Prostate gland (tissue), 2 donors: ENCODE data around the gene CAP2. TPM values are rescaled to one million over a fixed set of nuclear protein-coding genes. Genes with fewer than 3 reads are reported as not detected.

Experiments
- DNase-seq: peaks from one replicate; pipeline ENCODE4 v3.0.0-alpha.2; 2019; ENCODE audit warnings: low spot score
- H3K27ac ChIP-seq, 2 donors: fragments of 200-600 bp; sonication (generic); 2 replicates each; pipeline ENCODE4 v1.5.1; 2017 to 2019
- H3K27me3 ChIP-seq: fragments of 200-600 bp; sonication (generic); replicated peaks from 2 replicates; pipeline ENCODE4 v1.5.1; 2019; ENCODE audit not compliant: insufficient read depth
- H3K36me3 ChIP-seq, 2 donors: fragments of 200-600 bp; sonication (generic); 1 replicate in 1 of 2; 2 replicates in 1 of 2; pipeline versions ENCODE4 v1.5.1 to v1.8.1; 2017 to 2019
- H3K4me1 ChIP-seq: fragments of 200-600 bp; sonication (generic); replicated peaks from 2 replicates; pipeline ENCODE4 v1.5.1; 2019
- H3K4me3 ChIP-seq, 2 donors: fragments of 200-600 bp; sonication (generic); 2 replicates each; pipeline ENCODE4 v1.5.1; 2017 to 2019
- H3K9me3 ChIP-seq: fragments of 200-600 bp; sonication (generic); 2 replicates; pipeline ENCODE4 v1.5.1; 2017
- POLR2A ChIP-seq: fragments of 450-650 bp; IDR thresholded peaks from one replicate; pipeline ENCODE4 v1.6.1; 2016; ENCODE audit warnings: antibody characterized with exemption, mild to moderate bottlenecking
- POLR2AphosphoS5 ChIP-seq: sonication (generic); formaldehyde crosslinking; IDR thresholded peaks from one replicate; pipeline ENCODE4 v1.6.1; 2017; ENCODE audit warnings: antibody characterized with exemption
- WGBS: methylation state at CpG from one replicate; pipeline ENCODE4 v1.1.5; 2018; 5-methylcytosine and 5-hydroxymethylcytosine counted together
- intact Hi-C: fragments of 100-400 bp; cut with DNase I; formaldehyde crosslinking; loops from one replicate; pipeline ENCODE4 v1.14.2; 2022
- total RNA-seq, 2 donors: library from RNA; depleted of rRNA; stranded (reverse); fragments of >200 nt; gene quantifications; one replicate each; pipeline ENCODE4 v1.1.0, GENCODE V29; 2016
- TF ChIP-seq, protein P1 (sequence below), 4 experiments: fragments of 200-600 bp in 2 of 4; fragments of 450-650 bp in 2 of 4; sonication (generic) in 2 of 4; IDR thresholded peaks; 1 replicate in 3 of 4; 2 replicates in 1 of 4; pipeline ENCODE4 v1.5.1; 2016 to 2019; ENCODE audit warnings: antibody characterized with exemption in 4 of 4, mild to moderate bottlenecking in 2 of 4, moderate library complexity in 2 of 4

Gene CAP2
- total RNA-seq, 2 donors from 2014 or later, result 8.7 to 10.0 TPM

DNA sequence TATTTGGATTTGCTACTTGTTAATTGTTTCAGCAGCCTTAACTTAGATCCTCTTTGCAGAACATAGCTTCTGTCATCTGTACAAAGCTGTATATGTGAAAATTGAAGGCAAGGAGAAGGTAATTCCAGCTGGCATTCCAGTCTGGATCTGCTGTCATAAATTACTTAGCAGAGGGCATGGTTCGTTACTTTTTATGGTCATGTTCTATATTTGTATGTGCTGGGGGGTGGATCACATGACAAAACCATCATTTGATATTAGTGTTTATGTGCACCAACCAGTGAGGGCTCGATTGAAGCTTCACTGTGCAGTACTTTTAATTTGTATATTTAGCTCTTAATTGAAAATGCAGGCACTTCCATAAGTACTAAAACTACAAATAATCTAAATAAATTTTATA lies 80.2 kb downstream of the CAP2 start:
- H3K27ac ChIP-seq, result peak overlapping the region; percentile 32 to 54
- TF ChIP-seq, protein P1, sequence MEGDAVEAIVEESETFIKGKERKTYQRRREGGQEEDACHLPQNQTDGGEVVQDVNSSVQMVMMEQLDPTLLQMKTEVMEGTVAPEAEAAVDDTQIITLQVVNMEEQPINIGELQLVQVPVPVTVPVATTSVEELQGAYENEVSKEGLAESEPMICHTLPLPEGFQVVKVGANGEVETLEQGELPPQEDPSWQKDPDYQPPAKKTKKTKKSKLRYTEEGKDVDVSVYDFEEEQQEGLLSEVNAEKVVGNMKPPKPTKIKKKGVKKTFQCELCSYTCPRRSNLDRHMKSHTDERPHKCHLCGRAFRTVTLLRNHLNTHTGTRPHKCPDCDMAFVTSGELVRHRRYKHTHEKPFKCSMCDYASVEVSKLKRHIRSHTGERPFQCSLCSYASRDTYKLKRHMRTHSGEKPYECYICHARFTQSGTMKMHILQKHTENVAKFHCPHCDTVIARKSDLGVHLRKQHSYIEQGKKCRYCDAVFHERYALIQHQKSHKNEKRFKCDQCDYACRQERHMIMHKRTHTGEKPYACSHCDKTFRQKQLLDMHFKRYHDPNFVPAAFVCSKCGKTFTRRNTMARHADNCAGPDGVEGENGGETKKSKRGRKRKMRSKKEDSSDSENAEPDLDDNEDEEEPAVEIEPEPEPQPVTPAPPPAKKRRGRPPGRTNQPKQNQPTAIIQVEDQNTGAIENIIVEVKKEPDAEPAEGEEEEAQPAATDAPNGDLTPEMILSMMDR (IDR thresholded peaks at IDR 0.05), result no peak
- peak; percentile 37 for TF ChIP-seq POLR2AphosphoS5
- H3K4me1 ChIP-seq, result no peaks in the 10 kb centered on the region
- intact Hi-C loops, result no loop called here
- H3K27me3 ChIP-seq, result no peaks in the 10 kb centered on the region
- H3K9me3 ChIP-seq, result no peaks in the 10 kb centered on the region
- no peak overlapping the region for H3K4me3 ChIP-seq
- H3K36me3 ChIP-seq, result no peaks in the 10 kb centered on the region
- WGBS, result 23% methylated on average over 2 of the region's 2 CpGs
- DNase-seq, result no peak

DNA sequence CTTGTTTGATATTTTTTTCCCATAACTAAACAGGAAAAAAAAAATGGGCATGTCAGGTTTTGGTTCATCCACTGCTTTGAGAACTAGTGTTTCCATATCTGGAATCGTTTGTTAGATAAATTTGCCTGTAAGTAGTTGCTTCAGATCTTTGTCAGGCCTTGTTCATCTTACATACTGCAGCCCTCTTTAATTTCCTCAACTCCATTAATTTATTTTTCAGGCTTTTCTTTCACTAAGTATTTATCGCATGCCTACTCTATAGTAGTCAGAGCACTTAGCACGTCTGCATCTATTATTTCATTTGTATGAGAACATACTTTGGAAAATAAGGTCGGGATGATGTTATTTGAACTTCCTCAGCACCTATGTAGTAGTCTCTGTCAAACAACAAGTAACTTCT lies 80.9 kb downstream of the CAP2 start:
- Histone ChIP-seq H3K36me3 (no peaks in the 10 kb centered on the region), H3K27me3 (no peaks in the 10 kb centered on the region), H3K27ac (peak overlapping the region; percentile 0 to 31), H3K9me3 (no peaks in the 10 kb centered on the region), H3K4me3 (no peak overlapping the region), H3K4me1 (no peaks in the 10 kb centered on the region)
- DNase-seq, result no peak
- intact Hi-C loops, result no loop called here
- TF ChIP-seq, protein P1 (IDR thresholded peaks at IDR 0.05), result no peak
- TF ChIP-seq POLR2A (no peak), POLR2AphosphoS5 (no peak)
- 77% methylated on average over 4 of the region's 4 CpGs for WGBS

DNA sequence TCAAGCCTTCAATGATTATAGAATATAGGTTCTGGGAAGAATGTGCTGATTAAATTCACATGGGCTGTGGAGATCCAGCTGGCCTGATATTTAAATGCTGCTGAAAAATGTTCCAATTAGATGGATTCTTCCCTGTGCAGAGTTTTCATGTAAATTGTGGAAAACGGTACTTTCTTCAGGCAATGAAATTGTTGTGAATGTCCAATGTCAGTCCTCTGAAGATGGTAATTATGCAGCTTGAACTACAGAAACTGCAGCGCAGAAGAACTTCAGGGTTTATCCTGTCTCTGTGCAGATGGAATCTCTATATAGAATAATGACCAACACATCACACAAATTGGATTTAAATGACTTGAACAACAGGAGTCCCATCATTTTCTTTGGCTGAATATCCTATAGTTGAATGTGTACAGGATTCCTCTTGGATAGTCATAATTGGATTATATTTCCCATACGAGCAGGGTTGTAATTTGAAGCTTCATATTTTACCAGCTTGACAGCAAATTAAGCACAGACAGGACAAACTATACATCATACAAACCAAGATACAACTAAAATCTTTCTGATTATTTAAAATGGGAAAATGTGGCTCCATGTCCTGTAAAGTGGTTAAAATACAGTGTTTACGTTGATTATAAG lies 82.3 kb downstream of the CAP2 start:
- no peaks in the 10 kb centered on the region for H3K27me3 ChIP-seq
- H3K27ac ChIP-seq, result no peak overlapping the region
- H3K36me3 ChIP-seq, result no peaks in the 10 kb centered on the region
- no peak overlapping the region for H3K4me3 ChIP-seq
- H3K9me3 ChIP-seq, result no peaks in the 10 kb centered on the region
- H3K4me1 ChIP-seq, result no peaks in the 10 kb centered on the region
- TF ChIP-seq, protein P1 (IDR thresholded peaks at IDR 0.05), result no peak
- TF ChIP-seq POLR2A (no peak), POLR2AphosphoS5 (no peak)
- no peak for DNase-seq
- intact Hi-C loops, result loop anchor here (5.0 kb wide), 1 partner anchor 193 kb away; the partner anchor contains the start of gene RBM24
- WGBS, result 85% methylated on average over 4 of the region's 4 CpGs

DNA sequence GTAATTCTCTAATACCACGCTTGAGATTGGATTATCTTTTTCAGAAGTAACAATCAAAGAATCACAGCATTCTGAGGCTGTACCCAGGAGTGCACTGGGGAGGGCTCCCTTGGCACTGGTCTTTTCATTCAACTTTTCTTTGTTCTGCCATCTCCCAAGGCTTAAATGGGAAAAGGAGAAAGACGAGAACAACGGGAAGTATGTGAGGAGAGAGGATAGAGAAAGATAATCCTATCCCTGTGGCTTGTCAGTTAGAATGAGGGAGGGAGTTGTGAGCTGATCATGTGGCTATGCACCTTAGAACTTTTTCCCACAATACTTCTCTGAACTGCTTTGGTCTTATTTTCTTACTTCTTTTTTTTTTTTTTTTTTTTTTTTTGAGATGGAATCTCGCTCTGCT lies 83.1 kb downstream of the CAP2 start:
- no peaks in the 10 kb centered on the region for H3K36me3 ChIP-seq
- H3K27me3 ChIP-seq, result no peaks in the 10 kb centered on the region
- WGBS, result 76% methylated on average over 4 of the region's 4 CpGs
- intact Hi-C loops, result loop anchor here (5.0 kb wide), 1 partner anchor 194 kb away; the partner anchor contains the start of gene RBM24
- TF ChIP-seq POLR2AphosphoS5, result no peak
- TF ChIP-seq, protein P1 (IDR thresholded peaks at IDR 0.05), result no peak
- TF ChIP-seq POLR2A, result no peak
- H3K9me3 ChIP-seq, result no peaks in the 10 kb centered on the region
- no peak overlapping the region for H3K4me3 ChIP-seq
- H3K27ac ChIP-seq, result no peak overlapping the region
- no peaks in the 10 kb centered on the region for H3K4me1 ChIP-seq
- DNase-seq, result no peak

DNA sequence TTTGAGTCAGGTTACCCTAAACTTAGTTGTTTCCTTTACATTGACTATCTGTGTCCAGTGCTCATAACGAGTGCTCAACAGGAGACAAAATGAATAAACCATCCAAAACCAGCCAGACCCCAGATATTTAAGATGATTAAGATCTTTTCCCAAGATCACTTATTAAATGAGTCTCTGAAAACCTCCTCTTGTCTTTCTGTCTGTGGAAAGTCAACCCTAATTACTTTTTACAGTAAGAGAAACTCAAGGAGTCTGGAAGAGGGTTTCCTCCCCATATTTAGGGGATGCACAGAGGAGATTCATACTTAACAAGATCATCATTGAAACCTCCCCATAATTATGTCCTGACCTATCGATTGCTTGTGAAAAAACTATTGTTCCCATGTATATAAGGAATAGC lies 84.0 kb downstream of the CAP2 start:
- no peaks in the 10 kb centered on the region for H3K36me3 ChIP-seq
- H3K4me3 ChIP-seq, result no peak overlapping the region
- intact Hi-C loops, result loop anchor here (5.0 kb wide), 1 partner anchor 195 kb away; the partner anchor contains the start of gene RBM24
- H3K9me3 ChIP-seq, result no peaks in the 10 kb centered on the region
- H3K27me3 ChIP-seq, result no peaks in the 10 kb centered on the region
- H3K4me1 ChIP-seq, result no peaks in the 10 kb centered on the region
- no peak for DNase-seq
- 89% methylated on average over 2 of the region's 2 CpGs for WGBS
- TF ChIP-seq POLR2A (no peak), POLR2AphosphoS5 (no peak)
- TF ChIP-seq, protein P1 (IDR thresholded peaks at IDR 0.05), result no peak
- peak overlapping the region in 1 of 2 donors; percentile 15 for H3K27ac ChIP-seq
